Globus pallidus (tissue), 1 donor: Measurements from ENCODE around the gene KCNJ1.

Experiments used
- DNase-seq: peaks from one replicate; pipeline ENCODE4 v3.0.0-alpha.2; 2015; ENCODE audit warnings: low spot score

KCNJ1 gene

GRCh38 chr11:128901653-128902514, 34.8 kb upstream of the KCNJ1 start:
- no peak for DNase-seq

GRCh38 chr11:128900468-128900867, 33.4 kb upstream of the KCNJ1 start:
- DNase-seq = no peak

GRCh38 chr11:128898580-128899344, 31.7 kb upstream of the KCNJ1 start:
- DNase-seq = no peak

DNA sequence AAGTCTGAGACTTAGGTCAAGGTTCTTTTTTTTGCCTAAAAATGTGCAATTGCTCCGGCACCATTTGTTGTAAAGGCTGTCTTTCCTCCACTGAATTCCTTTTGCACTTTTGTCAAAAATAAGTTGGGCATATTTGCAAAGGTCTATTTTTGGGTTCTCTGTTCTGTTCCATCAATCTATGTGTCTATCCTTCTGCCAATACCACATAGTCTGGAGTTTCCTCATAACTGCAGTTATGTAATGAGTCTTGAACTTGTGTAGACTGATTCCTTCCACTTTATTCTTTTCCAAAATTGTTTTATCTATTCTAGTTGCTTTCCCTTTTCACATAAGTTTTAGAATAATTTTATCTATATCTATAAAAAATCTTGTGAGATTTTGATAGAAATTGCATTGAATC, 30.7 kb upstream of the KCNJ1 start:
- no peak for DNase-seq

DNA sequence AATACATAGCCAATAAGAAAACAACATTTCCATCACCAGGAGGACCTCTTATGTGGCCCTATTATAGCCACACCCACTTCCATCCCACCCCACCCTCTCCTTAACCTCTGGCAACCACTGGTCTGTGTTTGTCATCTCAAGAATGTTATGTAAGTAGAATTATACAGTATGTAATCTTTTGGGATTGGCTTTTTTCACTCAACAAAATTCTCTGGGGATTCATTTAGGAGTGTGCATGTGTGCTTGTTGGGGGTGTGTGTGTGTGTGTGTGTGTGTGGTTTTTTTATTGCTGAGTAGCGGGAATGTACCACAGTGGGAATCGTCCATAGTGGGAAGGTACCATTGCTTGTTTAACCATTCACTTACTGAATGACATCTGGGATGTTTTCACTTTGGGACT, 29.3 kb upstream of the KCNJ1 start:
- DNase-seq = no peak

GRCh38 chr11:128895526-128895925, 28.4 kb upstream of the KCNJ1 start:
- DNase-seq = no peak

DNA sequence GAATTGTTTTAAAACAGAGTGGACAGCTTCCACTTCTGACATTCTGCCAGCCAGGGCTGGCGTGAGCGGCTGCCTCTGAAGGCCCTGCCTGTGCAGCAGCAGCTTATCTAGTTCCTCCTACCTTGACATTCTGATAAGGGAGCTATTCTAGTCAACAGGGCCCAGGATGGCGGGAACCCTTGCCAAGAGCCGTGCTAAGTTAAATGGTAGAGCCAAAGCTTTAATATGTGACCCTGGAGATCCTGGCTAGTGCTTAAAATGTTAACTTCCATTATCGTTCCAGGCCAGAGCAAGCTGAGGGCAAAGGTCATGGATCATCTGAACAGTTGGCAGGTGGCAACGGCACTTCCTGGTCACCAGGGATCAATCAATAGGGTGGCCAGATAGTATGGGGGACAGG, 27.6 kb upstream of the KCNJ1 start:
- no peak for DNase-seq

DNA sequence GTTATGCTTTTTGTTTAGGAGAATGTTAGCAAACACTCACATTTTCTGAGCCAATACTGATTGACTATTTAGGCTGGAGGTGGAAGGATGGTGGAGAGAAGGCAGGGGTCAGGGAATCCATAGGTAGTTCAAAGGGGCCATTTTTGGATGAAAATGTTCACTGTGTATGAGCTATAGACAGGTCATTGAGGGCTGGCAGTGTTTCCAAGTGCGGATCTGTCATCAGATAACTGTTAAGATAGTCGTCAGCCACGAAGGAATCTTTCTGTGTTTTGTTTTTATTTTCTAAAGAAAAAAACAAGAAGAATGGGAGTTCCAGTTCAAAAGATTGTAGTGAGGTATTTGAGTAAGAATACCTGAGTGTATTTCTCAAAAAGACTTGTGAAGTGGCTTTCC, 27.2 kb upstream of the KCNJ1 start:
- no peak for DNase-seq

DNA sequence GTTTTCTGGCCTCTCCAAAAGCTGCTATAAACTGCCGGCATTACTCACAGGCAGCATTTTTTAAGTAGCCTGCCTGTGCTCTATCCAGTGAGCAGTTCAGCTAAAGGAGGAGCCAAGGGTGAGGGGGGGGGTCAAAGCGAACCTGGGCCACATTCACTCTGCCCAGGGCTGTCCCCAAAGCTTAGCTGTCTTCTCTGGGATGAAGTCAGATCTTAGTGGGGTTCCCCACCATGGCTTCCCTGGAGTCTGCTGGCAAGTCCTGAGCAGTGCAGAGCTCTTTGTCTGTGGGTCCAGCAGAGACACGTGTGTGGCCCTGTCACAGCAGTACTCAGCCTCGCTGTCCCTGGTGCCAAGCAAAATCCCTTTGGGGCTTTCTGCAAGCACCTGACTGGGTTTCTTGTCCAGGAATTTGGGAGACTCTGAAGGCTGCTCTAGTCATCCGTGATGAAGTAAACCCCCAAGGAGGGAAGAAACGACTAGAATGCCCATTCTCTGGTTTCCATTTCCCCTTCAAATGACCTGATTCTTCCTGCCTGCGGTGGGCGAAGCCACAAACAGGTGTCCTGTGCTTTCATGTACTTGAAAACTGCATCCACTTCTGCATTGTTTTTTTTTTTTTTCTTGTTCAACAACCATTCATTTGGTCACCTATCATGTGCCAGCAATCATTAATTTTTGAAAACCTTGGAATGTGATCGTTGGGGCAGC, 26.6 kb upstream of the KCNJ1 start:
- no peak for DNase-seq

DNA sequence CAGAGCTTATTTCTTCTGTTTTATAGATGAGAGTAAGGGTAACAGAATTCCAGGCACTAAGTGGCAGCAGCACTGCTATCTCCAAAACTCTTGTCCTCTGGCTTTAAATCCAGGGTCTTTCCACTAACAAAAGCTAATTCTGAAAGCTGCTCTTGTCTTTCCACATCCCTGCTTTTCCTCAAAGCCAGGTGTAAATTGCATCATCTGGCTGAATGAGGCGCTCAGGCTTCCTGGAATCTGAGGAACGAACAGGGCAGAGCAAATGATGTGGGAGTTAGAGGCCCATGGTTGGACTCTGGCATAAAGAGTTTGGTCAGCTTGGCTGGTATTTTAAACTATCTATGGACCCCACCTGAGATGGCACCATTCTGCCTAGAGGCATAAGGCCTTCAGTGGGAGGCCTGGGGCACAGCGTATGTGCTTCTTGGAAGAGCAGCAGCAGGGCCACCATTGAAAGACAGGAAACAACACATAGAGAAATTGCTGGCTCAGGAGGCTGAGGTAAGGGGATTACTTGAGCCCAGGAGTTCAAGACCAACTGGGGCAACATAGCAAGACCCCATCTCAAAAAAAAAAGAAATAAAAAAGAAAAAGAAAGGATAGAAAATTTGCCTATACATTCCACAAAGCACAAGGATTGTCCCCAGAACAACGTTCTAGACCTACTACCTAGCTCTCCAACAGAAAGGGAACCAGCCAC, 25.9 kb upstream of the KCNJ1 start:
- no peak for DNase-seq

- DNase-seq = no peak
Measured at GRCh38 chr11:128891913-128892398, 24.9 kb upstream of the KCNJ1 start.

DNA sequence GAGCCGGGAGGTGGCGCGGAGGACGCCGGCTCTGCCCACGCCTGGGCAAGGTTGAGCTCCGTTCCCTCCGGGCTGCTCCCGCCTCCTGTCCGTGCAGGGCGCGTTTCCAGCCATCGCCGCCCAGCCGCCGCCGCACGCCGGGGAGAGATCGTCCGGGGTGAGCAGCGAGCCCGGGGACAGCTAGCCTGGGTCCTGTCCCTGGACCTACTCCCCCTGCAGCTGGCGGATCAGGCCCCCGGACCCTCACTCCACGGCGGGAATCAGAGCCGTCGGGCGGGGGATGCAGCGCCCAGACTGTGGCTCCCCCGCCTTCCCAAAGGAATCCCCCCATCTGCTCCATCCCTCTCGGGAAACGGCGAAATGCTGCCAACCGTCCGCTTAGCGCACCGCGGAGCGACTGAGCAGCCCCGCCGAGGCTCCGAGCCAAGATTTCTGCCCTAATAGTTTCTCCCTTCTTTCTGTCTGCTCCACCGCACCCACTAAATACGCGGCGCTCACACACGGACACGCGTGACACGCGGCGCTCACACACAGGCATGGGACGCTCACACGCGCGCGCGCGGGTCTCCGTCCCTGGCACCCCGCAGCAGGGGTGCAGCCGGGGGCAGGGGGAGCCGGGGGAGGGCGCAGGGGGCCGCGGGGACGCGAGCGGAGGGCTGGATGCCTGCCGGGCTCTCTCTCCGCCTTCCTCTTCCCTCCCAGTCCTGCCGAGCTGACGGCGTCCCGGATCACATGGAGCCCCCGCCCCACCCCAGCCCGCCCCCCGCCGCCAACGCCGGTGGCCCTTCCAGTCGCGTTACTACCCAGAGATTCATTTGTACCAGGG, 23.7 kb upstream of the KCNJ1 start, which contains the start of gene KCNJ5:
TSS of gene KCNJ5 (plus strand) at position 814 of the 826 bp plus-strand sequence. CDS start 19,918 bp downstream, outside the sequence.
- DNase-seq = no peak

DNA sequence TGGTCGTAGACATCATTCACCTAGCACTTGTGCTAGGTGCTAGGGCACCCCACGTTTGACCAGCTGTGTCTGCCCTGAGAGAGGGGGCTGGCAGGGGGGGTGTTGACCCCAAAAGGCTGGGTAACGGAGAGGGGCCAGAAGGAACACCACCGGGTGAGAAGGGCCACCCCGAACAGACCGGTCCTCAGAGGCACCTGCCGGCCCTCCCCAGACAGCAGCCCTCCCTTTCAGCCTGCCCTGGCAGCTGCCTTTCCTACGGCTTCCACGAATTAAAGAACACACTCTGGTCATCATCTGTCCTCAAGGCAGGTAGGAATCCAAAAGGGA, 23.1 kb upstream of the KCNJ1 start:
- DNase-seq = no peak

GRCh38 chr11:128889657-128890213, 22.6 kb upstream of the KCNJ1 start:
- no peak for DNase-seq

DNA sequence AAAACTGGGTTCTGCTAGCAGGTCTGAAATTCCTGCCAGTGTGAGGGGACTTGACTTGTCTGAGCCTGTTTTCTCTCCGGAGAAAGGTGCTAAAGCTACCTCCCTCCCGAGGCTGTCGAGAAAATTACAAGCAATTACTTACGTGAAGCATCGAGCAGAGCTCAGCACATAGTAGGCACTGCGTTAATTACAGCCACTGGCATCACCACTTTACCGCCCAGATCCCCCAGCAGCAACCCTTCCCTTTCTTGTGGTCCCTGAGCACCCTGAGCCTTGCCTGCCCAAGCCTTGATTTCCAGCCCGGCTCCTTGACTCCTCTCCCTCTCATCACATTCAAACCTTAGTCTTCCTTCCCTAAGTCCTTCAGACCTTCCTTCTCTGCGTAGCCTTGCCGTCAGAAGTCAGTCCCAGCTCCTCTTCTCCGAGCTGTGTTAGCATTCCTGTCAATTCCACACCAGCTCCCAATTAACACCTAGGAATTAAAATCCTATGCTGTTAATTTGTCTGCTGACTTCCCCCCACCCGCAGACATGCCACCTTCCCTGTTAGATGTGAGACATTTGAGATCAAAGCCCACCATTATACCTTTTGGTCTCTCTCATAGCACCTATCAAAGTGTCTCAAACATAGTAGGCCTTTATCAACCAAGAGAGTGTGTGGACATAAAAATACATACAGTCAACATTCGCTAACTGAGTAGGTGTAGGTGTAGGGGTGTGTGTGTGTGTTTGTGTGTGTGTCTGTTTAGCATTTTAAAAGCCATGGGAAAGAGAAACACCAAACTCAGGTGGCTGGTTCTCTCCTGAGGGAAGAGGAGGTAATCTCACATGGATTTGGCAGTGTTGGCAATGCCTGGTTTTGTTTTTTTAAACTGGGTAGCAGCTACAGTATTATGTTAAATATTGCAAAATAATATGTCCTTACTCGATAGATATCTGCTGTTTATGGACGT, 21.2 kb upstream of the KCNJ1 start:
- DNase-seq = no peak

GRCh38 chr11:128886406-128887124, 19.5 kb upstream of the KCNJ1 start:
- DNase-seq = no peak

- DNase-seq = peak; percentile 39
Measured at GRCh38 chr11:128884703-128885338, 17.7 kb upstream of the KCNJ1 start.

- no peak for DNase-seq
Measured at GRCh38 chr11:128884054-128884453, 17.0 kb upstream of the KCNJ1 start.
